Measurements from ENCODE around the gene CACNB2. TPM values are rescaled to one million over a fixed set of nuclear protein-coding genes. Genes with fewer than 3 reads are reported as not detected.

CACNB2 gene
- total RNA-seq, 1 experiment from 2014 or later = 0.07 TPM

DNA sequence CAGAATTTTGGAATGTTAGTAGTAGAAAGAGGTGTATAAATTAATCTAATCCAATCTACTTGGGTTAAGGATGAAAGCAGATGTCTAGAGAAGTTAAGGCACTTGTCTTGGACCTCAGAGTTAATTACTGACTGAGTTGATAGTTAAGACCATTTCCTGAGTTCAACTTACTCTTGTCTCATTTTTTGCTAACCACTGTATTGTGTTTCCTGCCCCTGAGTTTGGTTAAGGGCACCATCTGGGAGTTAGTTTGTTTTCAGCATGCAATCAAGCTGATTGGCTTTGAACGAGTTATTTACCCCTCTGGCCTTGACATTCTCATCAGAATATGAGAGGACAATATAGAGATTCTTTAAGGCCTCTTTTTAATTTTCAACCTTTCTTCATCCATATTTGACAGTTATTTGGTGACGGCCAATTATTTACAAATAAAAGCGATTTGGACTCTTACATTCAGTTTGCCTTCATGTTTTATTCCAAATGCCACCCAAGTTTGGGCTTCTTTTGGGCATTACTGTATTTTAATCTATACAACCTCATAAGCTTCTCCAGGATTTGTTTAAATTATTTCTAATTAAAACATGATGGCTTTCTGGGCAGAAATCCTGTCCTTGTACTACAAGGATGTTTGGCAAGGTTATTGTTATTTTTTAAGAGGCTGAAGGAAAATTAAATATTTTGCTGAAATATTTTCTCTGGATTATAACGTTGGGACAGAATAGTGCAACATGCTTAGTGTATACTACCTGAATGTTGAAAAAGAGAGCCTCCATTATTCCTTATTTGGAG, 225.0 kb downstream of the CACNB2 start:
- Histone ChIP-seq H3K9me2 (replicated peaks; ENCODE audit: low read length) (no peaks in the 10 kb centered on the region), H3K9me3 (ENCODE audit: low read length) (no peaks in the 10 kb centered on the region), H3K4me3 (ENCODE audit: low read length) (no peak overlapping the region), H3K27ac (ENCODE audit: low read length) (no peak overlapping the region), H4K20me1 (ENCODE audit: low read length) (no peaks in the 10 kb centered on the region), H2AFZ (ENCODE audit: low read length) (no peak overlapping the region), H3K79me2 (ENCODE audit: low read length) (no peaks in the 10 kb centered on the region), H3K27me3 (ENCODE audit: low read length) (no peaks in the 10 kb centered on the region), H3K4me1 (ENCODE audit: insufficient read depth, low read length) (no peaks in the 10 kb centered on the region), H3K9ac (ENCODE audit: low read length) (no peak overlapping the region), H3K36me3 (ENCODE audit: low read depth, low read length) (no peaks in the 10 kb centered on the region), H3F3A (ENCODE audit: low read length, unreplicated experiment) (no peaks in the 10 kb centered on the region), H3K4me2 (ENCODE audit: low read length) (no peak overlapping the region)
- CTCF ChIA-PET = no interaction called here
- DNase-seq (no peak), ATAC-seq (no peak)
- POLR2A ChIA-PET (ENCODE audit: unreplicated experiment) = no interaction called here
- TF ChIP-seq EZH2phosphoT487 (IDR thresholded peaks at IDR 0.05; ENCODE audit: borderline replicate concordance, low read length) (no peak), EZH2 (IDR thresholded peaks at IDR 0.05; ENCODE audit: low read length, unreplicated experiment) (no peak)
- TF ChIP-seq, protein P1, sequence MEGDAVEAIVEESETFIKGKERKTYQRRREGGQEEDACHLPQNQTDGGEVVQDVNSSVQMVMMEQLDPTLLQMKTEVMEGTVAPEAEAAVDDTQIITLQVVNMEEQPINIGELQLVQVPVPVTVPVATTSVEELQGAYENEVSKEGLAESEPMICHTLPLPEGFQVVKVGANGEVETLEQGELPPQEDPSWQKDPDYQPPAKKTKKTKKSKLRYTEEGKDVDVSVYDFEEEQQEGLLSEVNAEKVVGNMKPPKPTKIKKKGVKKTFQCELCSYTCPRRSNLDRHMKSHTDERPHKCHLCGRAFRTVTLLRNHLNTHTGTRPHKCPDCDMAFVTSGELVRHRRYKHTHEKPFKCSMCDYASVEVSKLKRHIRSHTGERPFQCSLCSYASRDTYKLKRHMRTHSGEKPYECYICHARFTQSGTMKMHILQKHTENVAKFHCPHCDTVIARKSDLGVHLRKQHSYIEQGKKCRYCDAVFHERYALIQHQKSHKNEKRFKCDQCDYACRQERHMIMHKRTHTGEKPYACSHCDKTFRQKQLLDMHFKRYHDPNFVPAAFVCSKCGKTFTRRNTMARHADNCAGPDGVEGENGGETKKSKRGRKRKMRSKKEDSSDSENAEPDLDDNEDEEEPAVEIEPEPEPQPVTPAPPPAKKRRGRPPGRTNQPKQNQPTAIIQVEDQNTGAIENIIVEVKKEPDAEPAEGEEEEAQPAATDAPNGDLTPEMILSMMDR (conservative IDR thresholded peaks at IDR 0.05; ENCODE audit: low read depth, low read length) = no peak
- no TSS peak for BruUV-seq (replicated peaks)
- intact Hi-C loops (cut with micrococcal nuclease) = no loop called here

- TF ChIP-seq EZH2 (IDR thresholded peaks at IDR 0.05; ENCODE audit: low read length, unreplicated experiment) = no peak
- TF ChIP-seq, protein P1 (conservative IDR thresholded peaks at IDR 0.05; ENCODE audit: low read depth, low read length) = no peak
- TF ChIP-seq EZH2phosphoT487 (IDR thresholded peaks at IDR 0.05; ENCODE audit: borderline replicate concordance, low read length) = no peak
- Histone ChIP-seq H3K9ac (ENCODE audit: low read length) (no peak overlapping the region), H3K36me3 (ENCODE audit: low read depth, low read length) (no peaks in the 10 kb centered on the region), H3K9me2 (replicated peaks; ENCODE audit: low read length) (no peaks in the 10 kb centered on the region), H2AFZ (ENCODE audit: low read length) (no peak overlapping the region), H3K4me1 (ENCODE audit: insufficient read depth, low read length) (no peaks in the 10 kb centered on the region), H3F3A (ENCODE audit: low read length, unreplicated experiment) (no peaks in the 10 kb centered on the region), H3K27ac (ENCODE audit: low read length) (no peak overlapping the region), H3K4me2 (ENCODE audit: low read length) (no peak overlapping the region), H4K20me1 (ENCODE audit: low read length) (no peaks in the 10 kb centered on the region), H3K9me3 (ENCODE audit: low read length) (no peaks in the 10 kb centered on the region), H3K4me3 (ENCODE audit: low read length) (no peak overlapping the region), H3K79me2 (ENCODE audit: low read length) (no peaks in the 10 kb centered on the region), H3K27me3 (ENCODE audit: low read length) (no peaks in the 10 kb centered on the region)
- no peak for ATAC-seq
- CTCF ChIA-PET = no interaction called here
- intact Hi-C loops (cut with micrococcal nuclease) = no loop called here
- no TSS peak for BruUV-seq (replicated peaks)
- DNase-seq = no peak
- POLR2A ChIA-PET (ENCODE audit: unreplicated experiment) = no interaction called here
Measured at GRCh38 chr10:18367840-18368239, 227.6 kb downstream of the CACNB2 start.

- no peaks in the 10 kb centered on the region for H3K9me3 ChIP-seq (ENCODE audit: low read length)
- H3K27me3 ChIP-seq (ENCODE audit: low read length) = no peaks in the 10 kb centered on the region
- ATAC-seq (no peak), DNase-seq (no peak)
- no peaks in the 10 kb centered on the region for H3K4me1 ChIP-seq (ENCODE audit: insufficient read depth, low read length)
- no peaks in the 10 kb centered on the region for H3K79me2 ChIP-seq (ENCODE audit: low read length)
- no peak overlapping the region for H2AFZ ChIP-seq (ENCODE audit: low read length)
- no peak overlapping the region for H3K4me3 ChIP-seq (ENCODE audit: low read length)
- no peaks in the 10 kb centered on the region for H3K9me2 ChIP-seq (replicated peaks; ENCODE audit: low read length)
- no TSS peak for BruUV-seq (replicated peaks)
- no peaks in the 10 kb centered on the region for H4K20me1 ChIP-seq (ENCODE audit: low read length)
- no peak overlapping the region for H3K27ac ChIP-seq (ENCODE audit: low read length)
- H3K36me3 ChIP-seq (ENCODE audit: low read depth, low read length) = no peaks in the 10 kb centered on the region
- intact Hi-C loops (cut with micrococcal nuclease) = no loop called here
- H3K9ac ChIP-seq (ENCODE audit: low read length) = no peak overlapping the region
- no peaks in the 10 kb centered on the region for H3F3A ChIP-seq (ENCODE audit: low read length, unreplicated experiment)
- H3K4me2 ChIP-seq (ENCODE audit: low read length) = no peak overlapping the region
- CTCF ChIA-PET = no interaction called here
- TF ChIP-seq, protein P1 (conservative IDR thresholded peaks at IDR 0.05; ENCODE audit: low read depth, low read length) = no peak
- TF ChIP-seq EZH2phosphoT487 (IDR thresholded peaks at IDR 0.05; ENCODE audit: borderline replicate concordance, low read length) (no peak), EZH2 (IDR thresholded peaks at IDR 0.05; ENCODE audit: low read length, unreplicated experiment) (no peak)
- POLR2A ChIA-PET (ENCODE audit: unreplicated experiment) = interaction anchor here (0.6 kb wide), 1 partner anchor 46 kb away, joined by 3 read pairs; no protein-coding TSS in a partner anchor
Measured at GRCh38 chr10:18368273-18368672, 228.0 kb downstream of the CACNB2 start.
